NCI-H748 treated with DMSO at 0.1 percent for 48 hours (cell line): ENCODE data around the gene GNG14.
"Not testable (repeated sequence)": the region's sequence is repeated elsewhere in the genome, so short reads cannot be mapped to it uniquely, and the experiment has no call there.

Source experiments
- DNase-seq: peaks from one replicate; lab custom pipeline; 2025; lab: John Stamatoyannopoulos, UW

The GNG14 gene

DNA sequence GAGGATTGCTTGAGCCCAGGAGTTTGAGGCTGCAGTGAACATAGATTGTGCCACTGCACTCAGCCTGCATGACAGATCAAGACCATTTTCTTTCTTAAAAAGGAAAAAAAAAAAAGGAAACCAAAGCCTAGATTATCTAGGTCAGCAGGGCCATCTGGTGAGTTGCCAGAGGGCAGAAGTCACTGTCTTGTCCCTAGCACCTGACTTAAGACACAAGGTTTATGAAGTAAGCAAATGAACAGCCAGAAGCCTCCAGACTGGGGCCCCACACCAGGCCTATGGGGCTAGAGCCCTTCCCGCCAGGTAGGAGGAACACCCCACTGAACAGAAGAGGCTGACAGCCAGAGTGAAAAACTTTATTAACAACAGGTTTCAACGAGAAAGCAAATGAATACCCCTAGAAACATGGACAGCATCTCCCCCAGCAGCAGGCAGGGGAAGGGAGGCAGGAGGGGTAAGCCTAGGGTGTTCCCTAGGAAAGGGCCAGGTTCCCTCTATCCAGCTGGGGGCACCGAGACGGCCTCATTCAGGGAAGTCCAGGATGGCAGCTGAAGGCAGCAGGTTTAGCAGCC, 20.0 kb upstream of the GNG14 start:
- no peak for DNase-seq

- DNase-seq, result no peak
Observed at GRCh38 chr19:12668346-12668745, 19.5 kb upstream of the GNG14 start.

- DNase-seq, result no peak
Observed at GRCh38 chr19:12668932-12669269, 18.9 kb upstream of the GNG14 start.

- DNase-seq, result peak; percentile 52
Observed at GRCh38 chr19:12669270-12670158, 18.3 kb upstream of the GNG14 start.

GRCh38 chr19:12670159-12670928, 17.5 kb upstream of the GNG14 start:
- DNase-seq, result no peak

DNA sequence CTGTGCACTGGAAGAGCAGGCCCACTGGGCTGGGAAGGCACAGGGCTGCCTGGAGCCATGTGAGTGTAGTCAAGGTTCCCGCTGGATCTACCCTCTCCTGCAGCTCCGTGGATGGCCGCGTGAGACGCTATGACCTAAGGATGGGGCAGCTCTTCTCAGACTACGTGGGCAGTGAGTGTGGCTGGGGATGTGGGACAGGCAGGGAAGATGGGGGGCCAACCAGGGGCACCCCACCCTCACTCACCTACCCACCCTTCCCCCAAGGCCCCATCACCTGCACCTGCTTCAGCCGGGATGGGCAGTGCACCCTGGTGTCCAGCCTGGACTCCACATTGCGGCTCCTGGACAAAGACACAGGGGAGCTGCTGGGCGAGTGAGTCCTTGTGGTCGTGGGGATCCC, 15.1 kb upstream of the GNG14 start:
- no peak for DNase-seq

DNA sequence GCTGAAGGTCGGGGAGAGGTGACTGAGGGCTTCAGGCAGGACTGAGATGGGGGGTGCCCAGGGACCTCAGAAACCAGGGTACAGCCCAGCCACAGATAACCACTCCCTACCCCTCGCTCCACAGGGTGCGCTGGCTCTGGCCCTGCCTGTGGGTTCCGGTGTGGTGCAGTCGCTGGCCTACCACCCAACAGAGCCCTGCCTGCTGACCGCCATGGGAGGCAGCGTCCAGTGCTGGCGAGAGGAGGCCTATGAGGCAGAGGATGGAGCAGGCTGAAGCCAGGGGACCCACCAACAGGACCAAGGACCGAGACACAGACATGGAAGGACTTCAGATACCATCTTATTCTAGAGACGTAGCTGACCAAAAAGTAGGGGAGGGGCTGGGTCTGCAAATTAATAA, 12.4 kb upstream of the GNG14 start:
- DNase-seq, result no peak

DNA sequence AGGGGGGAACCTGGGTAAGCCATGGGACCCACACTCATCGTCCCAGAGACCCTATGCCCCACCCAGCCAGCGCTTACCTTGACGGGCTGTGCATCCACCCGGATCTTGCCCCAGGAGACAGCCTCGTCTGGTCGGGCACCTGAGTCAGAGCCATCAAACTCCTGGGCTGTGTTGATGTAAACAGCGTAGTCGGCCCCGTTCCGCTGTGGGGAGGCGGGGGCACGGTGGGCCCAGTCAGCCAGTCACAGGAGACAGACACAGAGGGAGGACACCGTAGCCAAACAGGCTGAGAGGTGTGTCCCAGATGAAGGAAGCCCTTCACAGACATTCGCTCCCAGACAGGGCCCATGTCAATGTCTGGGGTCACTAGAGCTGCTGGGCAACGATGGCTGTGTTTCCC, 11.9 kb upstream of the GNG14 start:
- no peak for DNase-seq

GRCh38 chr19:12676384-12676792, 11.4 kb upstream of the GNG14 start:
- DNase-seq, result peak; percentile 0

DNA sequence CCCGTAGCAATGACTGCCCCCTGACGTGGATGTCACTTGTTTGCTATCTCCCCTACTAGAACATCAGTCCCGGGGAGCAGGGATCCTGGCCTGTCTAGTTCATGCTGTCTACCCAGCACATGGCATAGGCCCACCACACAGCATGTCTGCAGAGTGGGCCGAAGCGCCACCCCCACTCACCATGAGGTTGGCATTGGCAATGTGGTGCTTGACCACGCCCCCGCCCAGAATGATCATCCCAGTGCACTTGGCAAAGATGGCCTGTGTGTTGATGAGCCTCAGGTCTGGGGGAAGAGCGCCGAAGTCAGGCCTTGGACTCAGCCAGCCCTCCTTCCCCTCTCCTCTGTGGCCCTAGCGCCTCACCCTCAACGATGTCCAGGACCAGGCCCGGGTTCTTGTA, 10.9 kb upstream of the GNG14 start:
- no peak for DNase-seq

- not testable (repeated sequence) for DNase-seq
Observed at GRCh38 chr19:12678039-12678438, 9.8 kb upstream of the GNG14 start.

GRCh38 chr19:12680034-12680433, 7.8 kb upstream of the GNG14 start:
- no peak for DNase-seq

- peak; percentile 92 for DNase-seq
Observed at GRCh38 chr19:12681074-12681987, 6.5 kb upstream of the GNG14 start, which contains the start of gene DHPS. DHPS (minus strand) TSS chr19:12681880; CDS start chr19:12681766, 114 bp downstream.

DNA sequence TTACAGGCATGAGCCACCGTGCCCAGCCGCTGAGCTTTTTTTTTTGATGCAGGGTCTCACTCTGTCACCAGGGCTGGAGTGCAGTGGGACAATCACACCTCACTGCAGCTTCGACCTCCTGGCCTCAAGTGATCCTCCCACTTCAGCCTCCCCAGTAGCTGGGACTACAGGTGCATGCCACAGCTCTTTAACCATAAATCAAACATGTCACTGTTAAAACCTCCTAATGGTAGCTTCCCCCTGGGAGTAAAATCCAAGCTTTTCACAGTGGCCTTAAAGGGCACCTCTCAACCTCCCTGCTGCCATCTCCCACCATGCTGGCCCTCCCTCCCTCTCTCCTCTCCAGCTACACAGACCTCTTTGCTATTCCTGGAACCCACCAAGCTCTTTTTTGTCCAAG, 2.0 kb upstream of the GNG14 start:
- no peak for DNase-seq

GRCh38 chr19:12689012-12689411, 1.2 kb downstream of the GNG14 start:
- no peak for DNase-seq

DNA sequence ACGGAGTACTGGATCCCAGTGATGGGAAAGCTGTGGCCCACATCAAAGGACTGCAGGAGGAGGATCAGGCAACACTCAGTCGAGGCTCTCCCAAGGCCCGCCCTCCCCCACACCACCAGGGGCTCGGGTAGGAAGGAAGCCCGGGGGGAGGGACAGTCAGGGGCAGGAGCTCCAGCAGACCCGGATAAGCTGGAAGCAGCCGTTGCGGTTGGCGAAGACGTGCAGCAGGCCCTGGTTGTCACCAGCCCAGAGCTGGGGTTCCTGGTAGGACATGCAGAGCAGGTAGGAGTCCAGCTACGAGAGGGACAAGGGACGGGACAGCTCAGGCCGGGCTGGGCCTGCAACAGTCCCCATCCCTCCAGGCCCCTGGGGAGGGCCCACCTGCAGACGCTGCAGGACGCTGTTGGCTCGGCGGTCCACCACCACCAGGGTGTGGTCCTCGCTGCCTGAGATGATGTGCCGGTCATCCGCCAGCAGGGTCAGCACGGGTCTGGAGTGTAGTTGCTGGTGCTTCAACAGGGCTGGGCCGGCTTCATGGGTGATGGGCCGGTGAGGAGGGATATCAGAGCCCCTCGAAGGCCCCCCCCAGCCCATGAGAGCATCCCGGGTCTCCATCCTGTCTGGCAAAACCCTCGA, 1.9 kb downstream of the GNG14 start:
- no peak for DNase-seq

- DNase-seq, result no peak
Observed at GRCh38 chr19:12692960-12693359, 5.2 kb downstream of the GNG14 start.

- no peak for DNase-seq
Observed at GRCh38 chr19:12694641-12695040, 6.8 kb downstream of the GNG14 start.

GRCh38 chr19:12695096-12695495, 7.3 kb downstream of the GNG14 start:
- DNase-seq, result no peak

GRCh38 chr19:12695514-12695913, 7.7 kb downstream of the GNG14 start:
- no peak for DNase-seq

GRCh38 chr19:12695997-12696365, 8.2 kb downstream of the GNG14 start:
- no peak for DNase-seq
